RPMI8226 (cell line): ENCODE data around the gene FKBP15.
"Not testable (repeated sequence)": the region's sequence is repeated elsewhere in the genome, so short reads cannot be mapped to it uniquely, and the experiment has no call there.

ENCODE experiments used
- DNase-seq: peaks from one replicate; pipeline ENCODE4 v3.0.0-alpha.2; 2015

The FKBP15 gene

GRCh38 chr9:113235701-113236255, 14.7 kb upstream of the FKBP15 start:
- DNase-seq = not testable (repeated sequence)

- no peak for DNase-seq
Measured at GRCh38 chr9:113231701-113232100, 10.6 kb upstream of the FKBP15 start.

- DNase-seq = no peak
Measured at GRCh38 chr9:113228130-113228665, 7.1 kb upstream of the FKBP15 start.

- DNase-seq = no peak
Measured at GRCh38 chr9:113227436-113227835, 6.4 kb upstream of the FKBP15 start.

- DNase-seq = no peak
Measured at GRCh38 chr9:113223963-113224362, 2.9 kb upstream of the FKBP15 start.

GRCh38 chr9:113222482-113222841, 1.4 kb upstream of the FKBP15 start:
- no peak for DNase-seq

- peak; percentile 11 for DNase-seq
Measured at GRCh38 chr9:113221800-113222481, 864 bp upstream of the FKBP15 start.

- DNase-seq = peak; percentile 9
Measured at GRCh38 chr9:113220467-113221002, 542 bp downstream of the FKBP15 start.

- DNase-seq = peak; percentile 56
Measured at GRCh38 chr9:113219969-113220368, 1.1 kb downstream of the FKBP15 start.

GRCh38 chr9:113219186-113219936, 1.7 kb downstream of the FKBP15 start:
- peak; percentile 7 for DNase-seq

GRCh38 chr9:113216406-113216805, 4.7 kb downstream of the FKBP15 start:
- no peak for DNase-seq

GRCh38 chr9:113215132-113215531, 5.9 kb downstream of the FKBP15 start:
- peak; percentile 38 for DNase-seq

GRCh38 chr9:113210815-113211214, 10.3 kb downstream of the FKBP15 start:
- DNase-seq = no peak

- DNase-seq = no peak
Measured at GRCh38 chr9:113205861-113206260, 15.2 kb downstream of the FKBP15 start.

GRCh38 chr9:113205432-113205831, 15.6 kb downstream of the FKBP15 start:
- DNase-seq = no peak

- no peak for DNase-seq
Measured at GRCh38 chr9:113199683-113200329, 21.3 kb downstream of the FKBP15 start.

GRCh38 chr9:113192455-113192854, 28.6 kb downstream of the FKBP15 start:
- DNase-seq = no peak

GRCh38 chr9:113187929-113188595, 33.0 kb downstream of the FKBP15 start:
- no peak for DNase-seq

- no peak for DNase-seq
Measured at GRCh38 chr9:113186137-113186755, 34.8 kb downstream of the FKBP15 start.

GRCh38 chr9:113185271-113185670, 35.8 kb downstream of the FKBP15 start:
- DNase-seq = no peak

- DNase-seq = no peak
Measured at GRCh38 chr9:113184539-113184938, 36.5 kb downstream of the FKBP15 start.

GRCh38 chr9:113183956-113184488, 37.1 kb downstream of the FKBP15 start:
- no peak for DNase-seq
